ENCODE data around the gene KDM4E.

The KDM4E gene

DNA sequence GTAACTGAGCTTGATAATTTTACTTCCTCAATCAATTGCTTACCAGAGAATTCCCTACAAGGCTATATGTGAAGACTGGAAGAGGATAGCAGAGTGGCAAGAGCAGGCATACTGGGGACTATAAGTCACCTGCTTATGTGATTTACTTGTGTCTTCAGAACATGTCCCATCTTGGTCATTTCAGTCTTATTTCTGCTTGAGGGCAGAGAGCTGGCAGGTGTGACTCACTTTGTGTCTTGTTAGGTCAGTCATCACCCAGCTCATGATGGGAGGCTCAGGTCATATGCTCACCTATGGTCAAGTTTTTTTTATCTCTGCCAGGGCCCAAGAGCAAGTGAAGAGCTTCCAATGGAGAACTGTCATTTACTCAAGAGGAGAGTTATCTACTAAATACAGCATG, 47.9 kb downstream of the KDM4E start:
- TF ChIP-seq ZNF221 (tag by site-specific recombination; IDR thresholded peaks at IDR 0.05; ENCODE audit: borderline replicate concordance) = no peak
- no peak for TF ChIP-seq ZNF366 (tag by site-specific recombination; conservative IDR thresholded peaks at IDR 0.05)
- TF ChIP-seq ZNF112 (tag by site-specific recombination; IDR thresholded peaks at IDR 0.05) = no peak
- no peak for TF ChIP-seq MZF1 (tag by site-specific recombination; IDR thresholded peaks at IDR 0.05; ENCODE audit: borderline replicate concordance)
- TF ChIP-seq ZNF571 (tag by site-specific recombination; IDR thresholded peaks at IDR 0.05) = no peak
- no peak for TF ChIP-seq ZNF624 (tag by site-specific recombination; IDR thresholded peaks at IDR 0.05)
- no peak for TF ChIP-seq ZNF776 (tag by site-specific recombination; IDR thresholded peaks at IDR 0.05; ENCODE audit: borderline replicate concordance)
- TF ChIP-seq ZNF211 (tag by site-specific recombination; IDR thresholded peaks at IDR 0.05; ENCODE audit: low read depth) = no peak
- no peak for TF ChIP-seq ZNF391 (tag by site-specific recombination; IDR thresholded peaks at IDR 0.05; ENCODE audit: borderline replicate concordance, low read depth)
- TF ChIP-seq, protein P1, sequence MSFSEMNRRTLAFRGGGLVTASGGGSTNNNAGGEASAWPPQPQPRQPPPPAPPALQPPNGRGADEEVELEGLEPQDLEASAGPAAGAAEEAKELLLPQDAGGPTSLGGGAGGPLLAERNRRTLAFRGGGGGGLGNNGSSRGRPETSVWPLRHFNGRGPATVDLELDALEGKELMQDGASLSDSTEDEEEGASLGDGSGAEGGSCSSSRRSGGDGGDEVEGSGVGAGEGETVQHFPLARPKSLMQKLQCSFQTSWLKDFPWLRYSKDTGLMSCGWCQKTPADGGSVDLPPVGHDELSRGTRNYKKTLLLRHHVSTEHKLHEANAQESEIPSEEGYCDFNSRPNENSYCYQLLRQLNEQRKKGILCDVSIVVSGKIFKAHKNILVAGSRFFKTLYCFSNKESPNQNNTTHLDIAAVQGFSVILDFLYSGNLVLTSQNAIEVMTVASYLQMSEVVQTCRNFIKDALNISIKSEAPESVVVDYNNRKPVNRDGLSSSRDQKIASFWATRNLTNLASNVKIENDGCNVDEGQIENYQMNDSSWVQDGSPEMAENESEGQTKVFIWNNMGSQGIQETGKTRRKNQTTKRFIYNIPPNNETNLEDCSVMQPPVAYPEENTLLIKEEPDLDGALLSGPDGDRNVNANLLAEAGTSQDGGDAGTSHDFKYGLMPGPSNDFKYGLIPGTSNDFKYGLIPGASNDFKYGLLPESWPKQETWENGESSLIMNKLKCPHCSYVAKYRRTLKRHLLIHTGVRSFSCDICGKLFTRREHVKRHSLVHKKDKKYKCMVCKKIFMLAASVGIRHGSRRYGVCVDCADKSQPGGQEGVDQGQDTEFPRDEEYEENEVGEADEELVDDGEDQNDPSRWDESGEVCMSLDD (tag by site-specific recombination; IDR thresholded peaks at IDR 0.05) = no peak
- TF ChIP-seq ZNF138 (tag by site-specific recombination; IDR thresholded peaks at IDR 0.05; ENCODE audit: borderline replicate concordance) = no peak
- TF ChIP-seq ZNF266 (tag by site-specific recombination; IDR thresholded peaks at IDR 0.05; ENCODE audit: low read depth) = no peak
- TF ChIP-seq ZNF175 (tag by site-specific recombination; IDR thresholded peaks at IDR 0.05) = no peak
- ChIA-PET CTCF (interaction anchor here (0.7 to 10.7 kb wide), 5 partner anchors 18 to 224 kb away, joined by 3 to 63 read pairs (median 3); partner anchors contain the start of gene ENDOD1), POLR2A (no interaction called here)
- no peaks in the 10 kb centered on the region for H3K9me3 ChIP-seq (ENCODE audit: control insufficient read depth, insufficient read depth, low read depth, low read length)
- no peaks in the 10 kb centered on the region; the same call in 1 of the 2 replicates for H3K4me1 ChIP-seq (ENCODE audit: control insufficient read depth, insufficient read depth, low read length)
- no peak overlapping the region for H3K4me3 ChIP-seq (ENCODE audit: low read depth, low read length)
- H3K27ac ChIP-seq (ENCODE audit: extremely low read depth, low read depth, low read length) = no peak overlapping the region
- peaks cover 0 to 4% of the 10 kb centered on the region in 2 experiments; a peak in 1 of 3 replicates for H3K36me3 ChIP-seq (ENCODE audit: control insufficient read depth in 2 of 2, insufficient read depth in 1 of 2, low read length in 2 of 2)

DNA sequence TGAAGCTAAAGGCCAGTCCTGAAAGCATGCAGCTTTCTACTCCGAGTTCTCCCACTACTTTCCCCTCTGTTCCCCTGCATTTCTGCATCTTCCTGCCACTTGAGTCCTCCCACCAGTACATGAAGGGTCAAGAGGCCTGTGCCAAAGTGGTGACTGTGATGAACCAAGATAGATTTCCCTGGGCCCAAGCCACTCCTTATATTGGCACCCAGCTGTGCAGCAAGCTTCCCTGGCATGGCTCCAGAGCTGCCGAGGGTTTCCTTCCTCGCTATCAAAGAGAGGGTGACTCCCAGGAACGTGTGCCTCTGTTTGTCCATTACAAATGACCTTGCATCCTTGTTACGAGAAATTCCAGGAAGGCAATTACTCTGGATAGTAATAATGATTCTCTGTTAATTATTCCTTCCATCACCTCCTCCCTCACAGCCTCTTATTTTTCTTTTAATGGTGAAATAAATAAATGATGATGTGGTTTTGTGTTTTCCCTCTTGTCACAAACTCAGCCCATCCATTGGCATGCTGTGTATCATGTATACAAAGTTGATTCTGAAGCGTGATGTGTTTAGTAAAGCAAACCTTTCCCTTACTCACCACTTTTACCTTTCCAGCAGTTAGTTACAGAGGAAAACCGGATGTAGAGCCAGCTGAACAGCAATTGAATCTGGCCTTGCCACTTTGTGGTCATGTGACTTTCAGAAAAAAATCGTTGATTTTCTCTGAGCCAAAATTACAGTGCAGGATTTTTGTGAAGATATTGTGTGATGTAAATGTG, 49.9 kb downstream of the KDM4E start:
- Histone ChIP-seq H3K27ac (ENCODE audit: extremely low read depth, low read depth, low read length) (no peak overlapping the region; the same call in 1 of the 2 replicates), H3K36me3 (ENCODE audit: control insufficient read depth in 2 of 2, insufficient read depth in 1 of 2, low read length in 2 of 2) (peaks cover 0 to 4% of the 10 kb centered on the region in 2 experiments; a peak in 1 of 3 replicates), H3K4me1 (ENCODE audit: control insufficient read depth, insufficient read depth, low read length) (no peaks in the 10 kb centered on the region; the same call in 1 of the 2 replicates), H3K9me3 (ENCODE audit: control insufficient read depth, insufficient read depth, low read depth, low read length) (no peaks in the 10 kb centered on the region), H3K4me3 (ENCODE audit: low read depth, low read length) (no peak overlapping the region)
- ChIA-PET POLR2A (interaction anchor here (1.4 kb wide), 1 partner anchor 15 kb away, joined by 3 read pairs; the partner anchor contains the start of gene ENDOD1), CTCF (interaction anchor here (1.4 to 10.7 kb wide), 2 partner anchors 16 to 77 kb away, joined by 4 to 63 read pairs; partner anchors contain the start of gene ENDOD1)
- TF ChIP-seq ZFHX2 (tag by site-specific recombination; conservative IDR thresholded peaks at IDR 0.05) (peak; percentile 61), ZNF558 (tag by site-specific recombination; IDR thresholded peaks at IDR 0.05) (no peak), ZNF423 (tag by site-specific recombination; IDR thresholded peaks at IDR 0.05) (no peak), ZNF366 (tag by site-specific recombination; conservative IDR thresholded peaks at IDR 0.05) (peak; percentile 23; the same call in 1 of the 2 replicates), ZNF24 (tag by site-specific recombination; IDR thresholded peaks at IDR 0.05) (peak; percentile 32; the same call in 1 of the 2 replicates), MYNN (tag by site-specific recombination; IDR thresholded peaks at IDR 0.05; ENCODE audit: borderline replicate concordance) (no peak), GFI1B (tag by site-specific recombination; IDR thresholded peaks at IDR 0.05) (no peak), ZIC2 (tag by site-specific recombination; IDR thresholded peaks at IDR 0.05) (peak; percentile 31; the same call in 1 of the 2 replicates)
- TF ChIP-seq, protein P2, sequence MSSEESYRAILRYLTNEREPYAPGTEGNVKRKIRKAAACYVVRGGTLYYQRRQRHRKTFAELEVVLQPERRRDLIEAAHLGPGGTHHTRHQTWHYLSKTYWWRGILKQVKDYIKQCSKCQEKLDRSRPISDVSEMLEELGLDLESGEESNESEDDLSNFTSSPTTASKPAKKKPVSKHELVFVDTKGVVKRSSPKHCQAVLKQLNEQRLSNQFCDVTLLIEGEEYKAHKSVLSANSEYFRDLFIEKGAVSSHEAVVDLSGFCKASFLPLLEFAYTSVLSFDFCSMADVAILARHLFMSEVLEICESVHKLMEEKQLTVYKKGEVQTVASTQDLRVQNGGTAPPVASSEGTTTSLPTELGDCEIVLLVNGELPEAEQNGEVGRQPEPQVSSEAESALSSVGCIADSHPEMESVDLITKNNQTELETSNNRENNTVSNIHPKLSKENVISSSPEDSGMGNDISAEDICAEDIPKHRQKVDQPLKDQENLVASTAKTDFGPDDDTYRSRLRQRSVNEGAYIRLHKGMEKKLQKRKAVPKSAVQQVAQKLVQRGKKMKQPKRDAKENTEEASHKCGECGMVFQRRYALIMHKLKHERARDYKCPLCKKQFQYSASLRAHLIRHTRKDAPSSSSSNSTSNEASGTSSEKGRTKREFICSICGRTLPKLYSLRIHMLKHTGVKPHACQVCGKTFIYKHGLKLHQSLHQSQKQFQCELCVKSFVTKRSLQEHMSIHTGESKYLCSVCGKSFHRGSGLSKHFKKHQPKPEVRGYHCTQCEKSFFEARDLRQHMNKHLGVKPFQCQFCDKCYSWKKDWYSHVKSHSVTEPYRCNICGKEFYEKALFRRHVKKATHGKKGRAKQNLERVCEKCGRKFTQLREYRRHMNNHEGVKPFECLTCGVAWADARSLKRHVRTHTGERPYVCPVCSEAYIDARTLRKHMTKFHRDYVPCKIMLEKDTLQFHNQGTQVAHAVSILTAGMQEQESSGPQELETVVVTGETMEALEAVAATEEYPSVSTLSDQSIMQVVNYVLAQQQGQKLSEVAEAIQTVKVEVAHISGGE (tag by site-specific recombination; conservative IDR thresholded peaks at IDR 0.05; ENCODE audit: low read depth) = no peak
- TF ChIP-seq, protein P3, sequence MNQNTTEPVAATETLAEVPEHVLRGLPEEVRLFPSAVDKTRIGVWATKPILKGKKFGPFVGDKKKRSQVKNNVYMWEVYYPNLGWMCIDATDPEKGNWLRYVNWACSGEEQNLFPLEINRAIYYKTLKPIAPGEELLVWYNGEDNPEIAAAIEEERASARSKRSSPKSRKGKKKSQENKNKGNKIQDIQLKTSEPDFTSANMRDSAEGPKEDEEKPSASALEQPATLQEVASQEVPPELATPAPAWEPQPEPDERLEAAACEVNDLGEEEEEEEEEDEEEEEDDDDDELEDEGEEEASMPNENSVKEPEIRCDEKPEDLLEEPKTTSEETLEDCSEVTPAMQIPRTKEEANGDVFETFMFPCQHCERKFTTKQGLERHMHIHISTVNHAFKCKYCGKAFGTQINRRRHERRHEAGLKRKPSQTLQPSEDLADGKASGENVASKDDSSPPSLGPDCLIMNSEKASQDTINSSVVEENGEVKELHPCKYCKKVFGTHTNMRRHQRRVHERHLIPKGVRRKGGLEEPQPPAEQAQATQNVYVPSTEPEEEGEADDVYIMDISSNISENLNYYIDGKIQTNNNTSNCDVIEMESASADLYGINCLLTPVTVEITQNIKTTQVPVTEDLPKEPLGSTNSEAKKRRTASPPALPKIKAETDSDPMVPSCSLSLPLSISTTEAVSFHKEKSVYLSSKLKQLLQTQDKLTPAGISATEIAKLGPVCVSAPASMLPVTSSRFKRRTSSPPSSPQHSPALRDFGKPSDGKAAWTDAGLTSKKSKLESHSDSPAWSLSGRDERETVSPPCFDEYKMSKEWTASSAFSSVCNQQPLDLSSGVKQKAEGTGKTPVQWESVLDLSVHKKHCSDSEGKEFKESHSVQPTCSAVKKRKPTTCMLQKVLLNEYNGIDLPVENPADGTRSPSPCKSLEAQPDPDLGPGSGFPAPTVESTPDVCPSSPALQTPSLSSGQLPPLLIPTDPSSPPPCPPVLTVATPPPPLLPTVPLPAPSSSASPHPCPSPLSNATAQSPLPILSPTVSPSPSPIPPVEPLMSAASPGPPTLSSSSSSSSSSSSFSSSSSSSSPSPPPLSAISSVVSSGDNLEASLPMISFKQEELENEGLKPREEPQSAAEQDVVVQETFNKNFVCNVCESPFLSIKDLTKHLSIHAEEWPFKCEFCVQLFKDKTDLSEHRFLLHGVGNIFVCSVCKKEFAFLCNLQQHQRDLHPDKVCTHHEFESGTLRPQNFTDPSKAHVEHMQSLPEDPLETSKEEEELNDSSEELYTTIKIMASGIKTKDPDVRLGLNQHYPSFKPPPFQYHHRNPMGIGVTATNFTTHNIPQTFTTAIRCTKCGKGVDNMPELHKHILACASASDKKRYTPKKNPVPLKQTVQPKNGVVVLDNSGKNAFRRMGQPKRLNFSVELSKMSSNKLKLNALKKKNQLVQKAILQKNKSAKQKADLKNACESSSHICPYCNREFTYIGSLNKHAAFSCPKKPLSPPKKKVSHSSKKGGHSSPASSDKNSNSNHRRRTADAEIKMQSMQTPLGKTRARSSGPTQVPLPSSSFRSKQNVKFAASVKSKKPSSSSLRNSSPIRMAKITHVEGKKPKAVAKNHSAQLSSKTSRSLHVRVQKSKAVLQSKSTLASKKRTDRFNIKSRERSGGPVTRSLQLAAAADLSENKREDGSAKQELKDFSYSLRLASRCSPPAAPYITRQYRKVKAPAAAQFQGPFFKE (tag by site-specific recombination; IDR thresholded peaks at IDR 0.05; ENCODE audit: borderline replicate concordance) = no peak
